Gastrocnemius medialis (tissue), 4 donors: ENCODE results near the gene ELF5.

ENCODE experiments used
- POLR2A ChIP-seq, 2 donors: fragments of 450-650 bp; IDR thresholded peaks; one replicate each; pipeline ENCODE4 v1.6.1; 2017; ENCODE audit warnings: antibody characterized with exemption in 2 of 2, mild to moderate bottlenecking in 2 of 2, moderate library complexity in 2 of 2
- TF ChIP-seq, protein P1 (sequence below), 5 experiments: fragments of 450-650 bp in 3 of 5; fragments of 200-600 bp in 2 of 5; sonication (generic) in 2 of 5; IDR thresholded peaks in 4 of 5; conservative IDR thresholded peaks in 1 of 5; 1 replicate in 4 of 5; 2 replicates in 1 of 5; pipeline ENCODE4 v1.5.1; 2016 to 2019; ENCODE audit warnings: antibody characterized with exemption in 5 of 5, mild to moderate bottlenecking in 3 of 5, moderate library complexity in 3 of 5

DNA sequence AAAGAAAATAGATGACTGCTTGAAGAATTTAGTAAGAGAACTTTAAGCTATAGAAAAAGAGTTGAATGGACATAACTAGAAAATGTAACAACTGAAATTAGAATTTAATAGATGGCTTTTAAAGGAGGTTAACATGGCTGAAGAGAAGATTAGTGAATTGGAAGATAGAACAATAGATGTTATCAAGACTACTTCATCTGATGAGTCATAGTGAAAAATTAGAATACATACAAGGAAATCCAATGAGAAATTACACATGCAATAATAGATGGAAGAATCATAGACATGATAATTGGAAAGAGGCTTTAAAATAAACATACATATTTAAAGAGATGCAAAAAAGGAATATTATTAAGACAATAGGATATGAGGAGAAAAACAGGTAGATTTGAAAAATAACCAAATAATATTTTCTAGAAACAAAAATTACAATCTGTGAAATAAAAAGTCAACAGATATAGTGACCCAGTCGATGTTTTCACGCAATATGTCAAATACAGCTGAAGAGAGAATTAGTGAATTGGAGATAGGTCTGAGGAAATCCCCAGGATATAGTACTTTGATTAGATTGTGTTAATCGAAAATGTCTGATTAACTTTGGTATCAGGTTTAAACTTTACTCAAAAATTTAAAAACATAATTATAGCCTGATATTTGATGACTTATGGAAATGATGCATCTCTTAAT, 46.6 kb downstream of the ELF5 start:
- no peak for TF ChIP-seq POLR2A (IDR thresholded peaks at IDR 0.05)
- TF ChIP-seq, protein P1, sequence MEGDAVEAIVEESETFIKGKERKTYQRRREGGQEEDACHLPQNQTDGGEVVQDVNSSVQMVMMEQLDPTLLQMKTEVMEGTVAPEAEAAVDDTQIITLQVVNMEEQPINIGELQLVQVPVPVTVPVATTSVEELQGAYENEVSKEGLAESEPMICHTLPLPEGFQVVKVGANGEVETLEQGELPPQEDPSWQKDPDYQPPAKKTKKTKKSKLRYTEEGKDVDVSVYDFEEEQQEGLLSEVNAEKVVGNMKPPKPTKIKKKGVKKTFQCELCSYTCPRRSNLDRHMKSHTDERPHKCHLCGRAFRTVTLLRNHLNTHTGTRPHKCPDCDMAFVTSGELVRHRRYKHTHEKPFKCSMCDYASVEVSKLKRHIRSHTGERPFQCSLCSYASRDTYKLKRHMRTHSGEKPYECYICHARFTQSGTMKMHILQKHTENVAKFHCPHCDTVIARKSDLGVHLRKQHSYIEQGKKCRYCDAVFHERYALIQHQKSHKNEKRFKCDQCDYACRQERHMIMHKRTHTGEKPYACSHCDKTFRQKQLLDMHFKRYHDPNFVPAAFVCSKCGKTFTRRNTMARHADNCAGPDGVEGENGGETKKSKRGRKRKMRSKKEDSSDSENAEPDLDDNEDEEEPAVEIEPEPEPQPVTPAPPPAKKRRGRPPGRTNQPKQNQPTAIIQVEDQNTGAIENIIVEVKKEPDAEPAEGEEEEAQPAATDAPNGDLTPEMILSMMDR (IDR thresholded peaks at IDR 0.05 in 4 of 5, conservative IDR thresholded peaks at IDR 0.05 in 1 of 5) = no peak
